K562 (cell line): ENCODE data around the gene HOXA9. TPM values are rescaled to one million over a fixed set of nuclear protein-coding genes. Genes with fewer than 3 reads are reported as not detected.

Source experiments
- ATAC-seq: fragments of 200-7000 bp; cut with Tn5 transposase; 3 replicates; pipeline ENCODE4 v1.9.1; 2020; ENCODE audit warnings: moderate library complexity
- BruUV-seq: library from RNA; stranded (reverse); fragments of 400-500 nt; replicated peaks from 2 replicates; lab custom pipeline; 2021; lab: Mats Ljungman, UMichigan
- CTCF ChIA-PET: fragments of 300-600 bp; formaldehyde crosslinking; extraction: SDS; loops from one replicate; lab custom pipeline; 2021; ENCODE audit warnings: low intra/inter-chr PET ratio; lab: Yijun Ruan, JAX
- POLR2A ChIA-PET: fragments of 300-600, 350-650 bp; sonication (Branson Sonifier 250); formaldehyde crosslinking; extraction: SDS; loops from one replicate; lab custom pipeline; 2021; ENCODE audit warnings: antibody characterized with exemption, inconsistent platforms; lab: Yijun Ruan, JAX
- DNase-seq, 4 experiments: peaks; one replicate each; pipeline versions ENCODE4 v3.0.0 to v3.0.0-alpha.2; 2011 to 2018; ENCODE audit warnings: low spot score in 3 of 4, mixed read lengths in 3 of 4; ENCODE audit errors: extremely low read depth in 1 of 4
- FAIRE-seq: peaks from 2 replicates; lab custom pipeline; 2011; peaks lifted over from hg19 to GRCh38; lab: Jason Lieb, UNC
- H2AFZ ChIP-seq: 2 replicates; pipeline ENCODE4 v1.6.0; 2011; ENCODE audit warnings: low read depth, low read length, control low read depth, inconsistent platforms
- H3K27ac ChIP-seq: fragments of 200-600 bp; 3 replicates; pipeline ENCODE4 v1.8.0; 2011; ENCODE audit warnings: low read depth, mild to moderate bottlenecking, control low read depth, inconsistent platforms, low read length, moderate library complexity, mixed read lengths; ENCODE audit errors: extremely low read depth
- H3K27me3 ChIP-seq, 2 experiments: fragments of 300-600 bp in 1 of 2; 2 replicates in 1 of 2; 3 replicates in 1 of 2; pipeline versions ENCODE4 v1.6.0 to v1.8.0; 2011; ENCODE audit warnings: inconsistent platforms in 2 of 2, low read length in 2 of 2, mild to moderate bottlenecking in 1 of 2, mixed read lengths in 1 of 2, moderate library complexity in 1 of 2; ENCODE audit not compliant: control insufficient read depth in 2 of 2, insufficient read depth in 2 of 2
- H3K36me3 ChIP-seq: fragments of 300-600 bp; 3 replicates; pipeline ENCODE4 v1.8.0; 2011; ENCODE audit warnings: mild to moderate bottlenecking, low read length, inconsistent platforms; ENCODE audit not compliant: control insufficient read depth, insufficient read depth
- H3K4me1 ChIP-seq, 2 experiments: fragments of 200-600 bp in 1 of 2; replicated peaks in 1 of 2; 2 replicates in 1 of 2; 3 replicates in 1 of 2; pipeline versions ENCODE4 v1.5.1 to v1.8.0; 2011; ENCODE audit warnings: inconsistent platforms in 2 of 2, low read length in 2 of 2, mild to moderate bottlenecking in 1 of 2, mixed read lengths in 1 of 2, moderate library complexity in 1 of 2; ENCODE audit not compliant: control insufficient read depth in 2 of 2, insufficient read depth in 2 of 2
- H3K4me2 ChIP-seq: 2 replicates; pipeline ENCODE4 v1.6.1; 2011; ENCODE audit warnings: low read length, control low read depth, inconsistent platforms, mixed read lengths; ENCODE audit not compliant: insufficient read depth
- H3K4me3 ChIP-seq: fragments of 200-600 bp; sonication (generic), shearing (Covaris generic); 2 replicates; pipeline ENCODE4 v1.5.1; 2016; ENCODE audit warnings: control low read depth, inconsistent platforms
- H3K79me2 ChIP-seq: fragments of 200-600 bp; 3 replicates; pipeline ENCODE4 v1.8.0; 2011; ENCODE audit warnings: low read length, inconsistent platforms; ENCODE audit not compliant: control insufficient read depth, insufficient read depth
- H3K9ac ChIP-seq, 2 experiments: 2 replicates each; pipeline versions ENCODE4 v1.6.0 to v1.6.1; 2011; ENCODE audit warnings: low read depth in 2 of 2, low read length in 2 of 2, control low read depth in 1 of 2, inconsistent platforms in 1 of 2, mild to moderate bottlenecking in 1 of 2, mixed read lengths in 1 of 2; ENCODE audit not compliant: insufficient read depth in 1 of 2
- H3K9me1 ChIP-seq: one replicate; pipeline ENCODE4 v1.6.0; 2011; ENCODE audit warnings: inconsistent platforms, mild to moderate bottlenecking, low read length, moderate library complexity; ENCODE audit not compliant: control insufficient read depth, insufficient read depth
- H3K9me3 ChIP-seq: replicated peaks from 2 replicates; pipeline ENCODE4 v1.5.1; 2011; ENCODE audit warnings: low read depth, low read length, inconsistent platforms; ENCODE audit not compliant: control insufficient read depth, insufficient read depth
- H4K20me1 ChIP-seq: replicated peaks from 2 replicates; pipeline ENCODE4 v1.6.1; 2011; ENCODE audit warnings: low read length, inconsistent platforms, mixed read lengths; ENCODE audit not compliant: control insufficient read depth, insufficient read depth
- SAFB2 ChIP-seq: fragments of 200-400 bp; formaldehyde crosslinking; IDR thresholded peaks from 2 replicates; pipeline ENCODE4 v1.6.1; 2018; ENCODE audit warnings: borderline replicate concordance, low read length, low read depth, moderate library complexity; ENCODE audit not compliant: severe bottlenecking
- TAL1 ChIP-seq: fragments of 450-650 bp; IDR thresholded peaks from 2 replicates; pipeline ENCODE4 v1.6.1; 2016; ENCODE audit warnings: mild to moderate bottlenecking
- ZNF354B ChIP-seq: fragments of 250-450 bp; sonication (Bioruptor Pico); IDR thresholded peaks from 2 replicates; pipeline ENCODE4 v1.4.0; 2020
- WGBS: fragments of 100-300 bp; shearing (Covaris generic); methylation state at CpG from one replicate; pipeline ENCODE4 v1.1.6; 2016; ENCODE audit warnings: low coverage, mixed read lengths; ENCODE audit not compliant: insufficient coverage; ENCODE audit errors: missing lambda C conversion rate; 5-methylcytosine and 5-hydroxymethylcytosine counted together
- in situ Hi-C: fragments of 300-500 bp; cut with MboI; formaldehyde crosslinking; loops from 4 replicates; pipeline ENCODE4 v1.15.0; 2018; ENCODE audit warnings: inconsistent platforms, mixed read lengths
- intact Hi-C: fragments of 100-400 bp; cut with micrococcal nuclease; formaldehyde crosslinking; loops from 2 replicates; pipeline ENCODE4 v1.14.2; 2022
- polyA plus RNA-seq, 8 experiments: library from polyadenylated mRNA; depleted of rRNA in 4 of 8; stranded (reverse) in 5 of 8; unstranded in 3 of 8; fragments of >200 nt; fragmentation: Nextera tagmentation in 2 of 8; fragmentation: Illumina TruSeq in 1 of 8; extraction: Ambion mirVana in 2 of 8; extraction: Trizol in 1 of 8; gene quantifications; 2 replicates each; pipeline versions ENCODE4 v1.2.1 to v1.2.3, GENCODE V29; 2011 to 2014; ENCODE audit warnings: inconsistent platforms in 1 of 8, missing spikeins in 1 of 8
- total RNA-seq, 7 experiments: library from RNA; depleted of rRNA in 6 of 7; stranded (reverse); fragments of >200 nt in 6 of 7; fragmentation: Illumina TruSeq in 2 of 7; extraction: Trizol in 2 of 7; gene quantifications; 2 replicates each; pipeline versions ENCODE4 v1.2.1 to v1.2.3, GENCODE V29; 2011 to 2021; ENCODE audit warnings: low replicate concordance in 1 of 7

HOXA9 gene
- total and polyA plus RNA-seq, 9 of the 15 experiments (the other 6 are each of a cell fraction or from before 2014, with no cell fraction given): not detected

DNA sequence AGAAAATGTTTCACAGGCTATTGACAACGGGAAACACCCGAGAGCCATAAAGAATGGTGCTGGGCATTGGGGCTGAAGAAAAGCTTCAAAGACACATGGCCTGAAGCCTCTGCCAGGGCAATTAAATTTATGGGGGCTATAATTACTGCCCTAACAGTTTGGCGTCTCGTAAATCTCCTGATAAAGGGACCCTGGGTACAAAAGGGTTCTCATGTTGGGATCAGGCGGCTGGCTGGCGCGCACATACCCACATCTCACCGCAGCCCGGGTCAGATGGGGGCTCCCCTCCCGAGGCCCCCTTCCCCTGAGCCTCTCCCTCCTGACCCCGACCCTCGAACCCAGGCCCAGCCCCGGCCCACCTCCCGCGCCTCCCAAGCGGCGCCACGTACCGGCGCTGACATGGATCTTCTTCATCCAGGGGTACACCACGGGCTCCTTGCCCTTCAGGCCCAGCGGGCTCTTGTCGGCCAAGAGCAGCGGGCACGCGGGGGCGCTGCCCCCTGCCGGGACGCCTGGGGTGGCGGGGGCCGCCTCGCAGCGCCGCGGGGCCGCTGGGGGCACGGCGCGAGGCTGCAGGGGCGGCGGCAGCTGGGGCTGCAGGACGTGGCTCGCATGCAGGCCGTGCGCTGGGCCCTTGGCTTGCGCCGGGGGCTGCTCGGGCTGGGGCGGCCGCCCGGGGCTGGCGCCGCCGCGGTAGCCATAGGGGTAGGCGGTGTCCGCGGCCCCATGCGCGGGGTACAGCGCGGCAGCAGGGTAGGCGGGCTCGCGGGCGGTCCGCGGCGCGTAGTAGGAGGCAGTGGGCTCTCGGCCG lies 35.4 kb downstream of the HOXA9 start:
- no peaks in the 10 kb centered on the region; the same call in 1 of the 2 replicates for H4K20me1 ChIP-seq
- 27% methylated on average over 17 of the region's 72 CpGs for WGBS
- no peak for DNase-seq
- H3K9ac ChIP-seq: no peak overlapping the region
- no peak overlapping the region for H3K27ac ChIP-seq
- no peaks in the 10 kb centered on the region for H3K9me3 ChIP-seq
- no peak for TF ChIP-seq SAFB2
- intact Hi-C loops: no loop called here
- H3K27me3 ChIP-seq: peaks cover 14 to 33% of the 10 kb centered on the region in 2 experiments
- no peak overlapping the region for H3K4me3 ChIP-seq
- no TSS peak for BruUV-seq
- H3K36me3 ChIP-seq: no peaks in the 10 kb centered on the region
- no peak overlapping the region for H2AFZ ChIP-seq
- in situ Hi-C loops: loop anchor here (5.0 kb wide), 1 partner anchor 53 kb away; no protein-coding TSS in a partner anchor
- no peak for ATAC-seq
- FAIRE-seq: no peak
- no peaks in the 10 kb centered on the region for H3K4me1 ChIP-seq
- H3K79me2 ChIP-seq: no peaks in the 10 kb centered on the region
- POLR2A ChIA-PET: no interaction called here
- CTCF ChIA-PET: no interaction called here
- no peaks in the 10 kb centered on the region for H3K9me1 ChIP-seq
- no peak overlapping the region for H3K4me2 ChIP-seq

DNA sequence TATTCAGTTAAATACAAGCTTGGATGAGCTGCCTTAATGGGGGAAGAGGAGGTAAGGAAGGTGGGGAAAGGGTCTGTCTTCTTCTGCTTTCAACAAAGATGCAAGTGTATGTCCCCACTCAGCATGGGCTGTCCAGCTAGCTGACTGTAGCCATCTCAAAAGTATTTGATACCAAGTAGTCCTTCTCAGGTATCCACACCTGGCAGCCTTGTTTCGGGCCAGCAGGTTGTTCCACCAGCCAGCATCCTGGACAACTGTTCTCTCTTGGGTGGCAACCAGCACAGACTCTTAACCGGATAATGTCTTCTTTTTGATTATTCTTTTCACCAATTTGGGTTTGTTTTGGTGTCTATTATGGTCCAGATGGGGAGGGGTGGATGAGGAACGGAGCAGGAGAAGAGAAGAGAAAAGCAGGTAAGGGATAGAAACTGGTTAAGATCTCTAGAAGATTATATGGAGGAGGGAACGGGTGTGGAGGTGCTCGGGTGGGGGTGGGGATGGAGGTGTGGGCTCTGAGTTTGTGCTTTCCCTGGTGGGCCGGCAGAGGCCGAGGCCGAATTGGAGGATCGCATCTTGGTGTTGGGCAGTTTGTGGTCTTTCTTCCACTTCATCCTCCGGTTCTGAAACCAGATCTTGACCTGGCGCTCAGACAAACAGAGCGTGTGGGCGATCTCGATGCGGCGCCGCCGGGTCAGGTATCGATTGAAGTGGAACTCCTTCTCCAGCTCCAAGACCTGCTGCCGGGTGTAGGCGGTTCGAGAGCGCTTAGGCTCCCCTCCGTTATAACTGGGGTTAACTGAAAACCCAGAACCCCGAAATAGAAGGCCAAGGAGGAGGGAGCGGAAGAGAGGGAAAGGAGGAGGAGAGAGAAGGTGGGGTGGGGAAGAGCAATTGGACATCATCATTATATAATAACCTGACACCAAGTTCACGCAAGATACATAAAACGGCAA lies 36.3 kb downstream of the HOXA9 start:
- TF ChIP-seq ZNF354B (CRISPR knock-in tag): no peak
- TF ChIP-seq TAL1: no peak
- TF ChIP-seq, all 486 proteins: peak for 0
- no peaks in the 10 kb centered on the region for H3K36me3 ChIP-seq
- no peaks in the 10 kb centered on the region; the same call in 1 of the 2 replicates for H4K20me1 ChIP-seq
- no peaks in the 10 kb centered on the region for H3K9me1 ChIP-seq
- DNase-seq: no peak
- no peak overlapping the region for H3K27ac ChIP-seq
- no peak overlapping the region for H3K4me2 ChIP-seq
- intact Hi-C loops (no loop called here), in situ Hi-C loops (loop anchor here (5.0 kb wide), 1 partner anchor 52 kb away; no protein-coding TSS in a partner anchor)
- no peak overlapping the region for H3K4me3 ChIP-seq
- no peaks in the 10 kb centered on the region for H3K79me2 ChIP-seq
- no peaks in the 10 kb centered on the region for H3K9me3 ChIP-seq
- H3K4me1 ChIP-seq: no peaks in the 10 kb centered on the region
- H3K27me3 ChIP-seq: peaks cover 14 to 38% of the 10 kb centered on the region in 2 experiments
- FAIRE-seq: no peak
- no peak overlapping the region for H3K9ac ChIP-seq
- POLR2A ChIA-PET: no interaction called here
- no peak overlapping the region for H2AFZ ChIP-seq
- no peak for ATAC-seq
- CTCF ChIA-PET: no interaction called here
- BruUV-seq: no TSS peak
- 13% methylated on average over 18 of the region's 28 CpGs for WGBS
